PC-3 (cell line): ENCODE measurements around the gene CELF2.

ENCODE experiments used
- EZH2 ChIP-seq: fragments of 300-600 bp; sonication (generic); IDR thresholded peaks from one replicate; pipeline ENCODE4 v1.6.1; 2017; ENCODE audit warnings: antibody characterized with exemption, mild to moderate bottlenecking, low read length; ENCODE audit not compliant: unreplicated experiment
- TF ChIP-seq, protein P1 (sequence below): fragments of 300-600 bp; sonication (generic); conservative IDR thresholded peaks from 2 replicates; pipeline ENCODE4 v1.5.1; 2017; ENCODE audit warnings: antibody characterized with exemption, low read depth, mild to moderate bottlenecking, low read length

DNA sequence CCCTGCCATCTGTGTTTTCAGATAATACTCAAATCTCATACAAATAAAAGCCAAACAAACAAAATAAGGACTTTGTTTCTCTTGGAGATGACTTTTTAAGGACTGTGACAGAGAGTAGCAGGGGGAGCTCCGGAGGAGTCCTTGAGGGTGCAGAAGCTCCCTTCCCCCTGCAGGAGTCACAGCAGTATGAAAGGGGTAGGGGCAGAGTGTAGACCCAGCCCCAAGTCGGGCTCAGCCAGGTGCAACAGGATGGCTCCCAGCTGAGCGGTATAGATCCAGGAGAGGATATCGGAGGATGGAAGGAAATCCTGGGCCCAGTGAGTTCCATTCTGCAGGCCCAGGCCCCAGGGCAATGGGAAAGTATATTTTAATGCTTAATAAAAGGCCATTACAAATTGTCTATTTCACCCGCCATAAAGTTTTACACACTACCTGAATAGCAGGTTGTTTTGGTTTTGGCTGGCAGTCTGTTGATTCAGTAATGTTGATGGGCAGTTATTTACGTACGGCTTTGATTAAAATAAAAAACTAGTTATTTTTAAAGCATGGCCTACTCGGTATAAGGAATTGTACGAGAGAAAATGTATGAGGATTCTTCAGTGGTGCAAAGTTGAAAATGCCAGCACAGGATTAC lies 206.0 kb downstream of the CELF2 start:
- TF ChIP-seq, protein P1, sequence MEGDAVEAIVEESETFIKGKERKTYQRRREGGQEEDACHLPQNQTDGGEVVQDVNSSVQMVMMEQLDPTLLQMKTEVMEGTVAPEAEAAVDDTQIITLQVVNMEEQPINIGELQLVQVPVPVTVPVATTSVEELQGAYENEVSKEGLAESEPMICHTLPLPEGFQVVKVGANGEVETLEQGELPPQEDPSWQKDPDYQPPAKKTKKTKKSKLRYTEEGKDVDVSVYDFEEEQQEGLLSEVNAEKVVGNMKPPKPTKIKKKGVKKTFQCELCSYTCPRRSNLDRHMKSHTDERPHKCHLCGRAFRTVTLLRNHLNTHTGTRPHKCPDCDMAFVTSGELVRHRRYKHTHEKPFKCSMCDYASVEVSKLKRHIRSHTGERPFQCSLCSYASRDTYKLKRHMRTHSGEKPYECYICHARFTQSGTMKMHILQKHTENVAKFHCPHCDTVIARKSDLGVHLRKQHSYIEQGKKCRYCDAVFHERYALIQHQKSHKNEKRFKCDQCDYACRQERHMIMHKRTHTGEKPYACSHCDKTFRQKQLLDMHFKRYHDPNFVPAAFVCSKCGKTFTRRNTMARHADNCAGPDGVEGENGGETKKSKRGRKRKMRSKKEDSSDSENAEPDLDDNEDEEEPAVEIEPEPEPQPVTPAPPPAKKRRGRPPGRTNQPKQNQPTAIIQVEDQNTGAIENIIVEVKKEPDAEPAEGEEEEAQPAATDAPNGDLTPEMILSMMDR, result no peak
- no peak for TF ChIP-seq EZH2
